MM.1S (cell line): ENCODE results near the gene SMCO1.

Experiments used
- DNase-seq: peaks from one replicate; pipeline ENCODE4 v3.0.0-alpha.2; 2015
- H2AFZ ChIP-seq: fragments of 300-600 bp; sonication (generic); 2 replicates; pipeline ENCODE4 v1.6.0; 2016; ENCODE audit warnings: antibody characterized with exemption, low read length
- H3F3A ChIP-seq: fragments of 300-600 bp; sonication (generic); 2 replicates; pipeline ENCODE4 v1.6.1; 2016; ENCODE audit warnings: mild to moderate bottlenecking, antibody characterized with exemption, low read length, moderate library complexity, mixed read lengths; ENCODE audit not compliant: insufficient read depth
- H3K27ac ChIP-seq: fragments of 300-600 bp; sonication (generic); 2 replicates; pipeline ENCODE4 v1.5.1; 2016; ENCODE audit warnings: mild to moderate bottlenecking, low read length
- H3K27me3 ChIP-seq: fragments of 300-600 bp; sonication (generic); replicated peaks from 2 replicates; pipeline ENCODE4 v1.6.0; 2016; ENCODE audit warnings: low read length; ENCODE audit not compliant: insufficient read depth
- H3K36me3 ChIP-seq: fragments of 300-600 bp; sonication (generic); replicated peaks from 2 replicates; pipeline ENCODE4 v1.6.1; 2016; ENCODE audit warnings: mild to moderate bottlenecking, low read length, mixed read lengths; ENCODE audit not compliant: insufficient read depth
- H3K4me1 ChIP-seq: fragments of 300-600 bp; sonication (generic); 2 replicates; pipeline ENCODE4 v1.6.1; 2016; ENCODE audit warnings: low read length, mixed read lengths
- H3K4me2 ChIP-seq: fragments of 300-600 bp; sonication (generic); 2 replicates; pipeline ENCODE4 v1.6.0; 2016; ENCODE audit warnings: low read depth, low read length
- H3K4me3 ChIP-seq: fragments of 300-600 bp; sonication (generic); 2 replicates; pipeline ENCODE4 v1.5.1; 2016; ENCODE audit warnings: low read length, mixed read lengths
- H3K79me2 ChIP-seq: fragments of 300-600 bp; sonication (generic); 2 replicates; pipeline ENCODE4 v1.6.1; 2016; ENCODE audit warnings: mixed run types, low read length, mixed read lengths
- H3K9ac ChIP-seq: fragments of 300-600 bp; sonication (generic); 2 replicates; pipeline ENCODE4 v1.6.1; 2016; ENCODE audit warnings: low read length, mixed read lengths
- H3K9me2 ChIP-seq: fragments of 300-600 bp; sonication (generic); replicated peaks from 2 replicates; pipeline ENCODE4 v1.6.1; 2016; ENCODE audit warnings: mild to moderate bottlenecking, low read length, mixed read lengths; ENCODE audit not compliant: insufficient read depth
- H3K9me3 ChIP-seq: fragments of 300-600 bp; sonication (generic); replicated peaks from 2 replicates; pipeline ENCODE4 v1.6.1; 2016; ENCODE audit warnings: mild to moderate bottlenecking, low read length, mixed read lengths; ENCODE audit not compliant: insufficient read depth
- H4K20me1 ChIP-seq: fragments of 300-600 bp; sonication (generic); 2 replicates; pipeline ENCODE4 v1.6.1; 2016; ENCODE audit warnings: mild to moderate bottlenecking, low read length, moderate library complexity, mixed read lengths; ENCODE audit not compliant: insufficient read depth
- CTCF ChIP-seq: fragments of 300-600 bp; sonication (generic); IDR thresholded peaks from 2 replicates; pipeline ENCODE4 v1.5.1; 2016; ENCODE audit warnings: antibody characterized with exemption, low read length, mixed read lengths
- EZH2 ChIP-seq: fragments of 300-600 bp; sonication (generic); optimal IDR thresholded peaks from 2 replicates; pipeline ENCODE3; 2017; ENCODE audit warnings: low read depth, mild to moderate bottlenecking, antibody characterized with exemption, low read length, mixed read lengths
- EZH2phosphoT487 ChIP-seq: fragments of 300-600 bp; sonication (generic); IDR thresholded peaks from 2 replicates; pipeline ENCODE4 v1.6.1; 2018; ENCODE audit warnings: antibody characterized with exemption, low read length

The SMCO1 gene

GRCh38 chr3:196547067-196547466 is 31.9 kb upstream of the SMCO1 start:
- H3K36me3 ChIP-seq: no peaks in the 10 kb centered on the region
- DNase-seq: no peak
- no peaks in the 10 kb centered on the region for H3K27me3 ChIP-seq
- TF ChIP-seq EZH2: no peak
- TF ChIP-seq CTCF: 0 out of 2 replicates have a peak, but pooled peaks have one; percentile 3
- TF ChIP-seq EZH2phosphoT487: no peak
- no peaks in the 10 kb centered on the region for H4K20me1 ChIP-seq
- H3K9me3 ChIP-seq: no peaks in the 10 kb centered on the region
- no peak overlapping the region for H3K9ac ChIP-seq
- no peaks in the 10 kb centered on the region for H3F3A ChIP-seq
- no peaks in the 10 kb centered on the region for H3K9me2 ChIP-seq
- no peak overlapping the region for H3K4me2 ChIP-seq
- no peaks in the 10 kb centered on the region for H3K4me1 ChIP-seq
- H3K4me3 ChIP-seq: no peak overlapping the region
- H2AFZ ChIP-seq: no peak overlapping the region
- no peaks in the 10 kb centered on the region for H3K79me2 ChIP-seq
- no peak overlapping the region for H3K27ac ChIP-seq

- H2AFZ ChIP-seq: no peak overlapping the region
- H3K27ac ChIP-seq: no peak overlapping the region
- no peaks in the 10 kb centered on the region for H3K9me3 ChIP-seq
- no peaks in the 10 kb centered on the region for H4K20me1 ChIP-seq
- H3K27me3 ChIP-seq: no peaks in the 10 kb centered on the region
- H3K9ac ChIP-seq: no peak overlapping the region
- no peak overlapping the region for H3K4me2 ChIP-seq
- no peaks in the 10 kb centered on the region for H3F3A ChIP-seq
- H3K9me2 ChIP-seq: no peaks in the 10 kb centered on the region
- TF ChIP-seq CTCF (no peak), EZH2phosphoT487 (no peak), EZH2 (no peak)
- no peak for DNase-seq
- no peak overlapping the region for H3K4me3 ChIP-seq
- H3K36me3 ChIP-seq: no peaks in the 10 kb centered on the region
- H3K4me1 ChIP-seq: no peaks in the 10 kb centered on the region
- H3K79me2 ChIP-seq: no peaks in the 10 kb centered on the region
Measured at GRCh38 chr3:196546537-196546936, 31.4 kb upstream of the SMCO1 start.

GRCh38 chr3:196544491-196544992 is 29.4 kb upstream of the SMCO1 start:
- Histone ChIP-seq H3K9me3 (no peaks in the 10 kb centered on the region), H3K4me3 (no peak overlapping the region), H3K27ac (no peak overlapping the region), H3K4me1 (no peaks in the 10 kb centered on the region), H3K9ac (no peak overlapping the region), H3F3A (no peaks in the 10 kb centered on the region), H4K20me1 (no peaks in the 10 kb centered on the region), H3K79me2 (no peaks in the 10 kb centered on the region), H3K36me3 (no peaks in the 10 kb centered on the region), H3K4me2 (no peak overlapping the region), H3K27me3 (no peaks in the 10 kb centered on the region), H2AFZ (no peak overlapping the region), H3K9me2 (no peaks in the 10 kb centered on the region)
- TF ChIP-seq CTCF (no peak), EZH2phosphoT487 (no peak), EZH2 (no peak)
- DNase-seq: no peak
